LHCN-M2 (cell line): ENCODE data around the gene CHRM2. TPM values are rescaled to one million over a fixed set of nuclear protein-coding genes. Genes with fewer than 3 reads are reported as not detected.

Experiments used
- DNase-seq: peaks from one replicate; pipeline ENCODE4 v3.0.0-alpha.2; 2012; ENCODE audit warnings: low read depth
- total RNA-seq: library from RNA; depleted of rRNA; stranded (reverse); fragments of >200 nt; gene quantifications from 2 replicates; pipeline ENCODE4 v1.2.3, GENCODE V29; 2014

The CHRM2 gene
- total RNA-seq, 1 experiment from 2014 or later, result 0.06 TPM

GRCh38 chr7:136894789-136895188 lies 26.3 kb downstream of the CHRM2 start:
- no peak for DNase-seq

GRCh38 chr7:136897676-136898075 lies 29.2 kb downstream of the CHRM2 start:
- no peak for DNase-seq

- DNase-seq, result peak; percentile 14
Measured at GRCh38 chr7:136900005-136900404, 31.6 kb downstream of the CHRM2 start.

- no peak for DNase-seq
Measured at GRCh38 chr7:136910771-136911170, 42.3 kb downstream of the CHRM2 start.

- peak; percentile 17 for DNase-seq
Measured at GRCh38 chr7:136911344-136911743, 42.9 kb downstream of the CHRM2 start.

GRCh38 chr7:136912339-136912738 lies 43.9 kb downstream of the CHRM2 start:
- no peak for DNase-seq

GRCh38 chr7:136914016-136914415 lies 45.6 kb downstream of the CHRM2 start:
- DNase-seq, result no peak

- DNase-seq, result no peak
Measured at GRCh38 chr7:136919820-136920219, 51.4 kb downstream of the CHRM2 start.

- DNase-seq, result peak; percentile 86
Measured at GRCh38 chr7:136923111-136923667, 54.7 kb downstream of the CHRM2 start.

- DNase-seq, result no peak
Measured at GRCh38 chr7:136925044-136925443, 56.6 kb downstream of the CHRM2 start.

GRCh38 chr7:136925556-136925955 lies 57.1 kb downstream of the CHRM2 start:
- DNase-seq, result no peak

GRCh38 chr7:136931169-136931867 lies 62.9 kb downstream of the CHRM2 start:
- no peak for DNase-seq

GRCh38 chr7:136937436-136937835 lies 69.0 kb downstream of the CHRM2 start:
- DNase-seq, result no peak

GRCh38 chr7:136938476-136938875 lies 70.0 kb downstream of the CHRM2 start:
- DNase-seq, result no peak

GRCh38 chr7:136940122-136940521 lies 71.7 kb downstream of the CHRM2 start:
- DNase-seq, result no peak

GRCh38 chr7:136940917-136941316 lies 72.5 kb downstream of the CHRM2 start:
- no peak for DNase-seq

- no peak for DNase-seq
Measured at GRCh38 chr7:136941816-136942215, 73.4 kb downstream of the CHRM2 start.

GRCh38 chr7:136942401-136942800 lies 73.9 kb downstream of the CHRM2 start:
- DNase-seq, result no peak

- DNase-seq, result no peak
Measured at GRCh38 chr7:136942994-136943393, 74.5 kb downstream of the CHRM2 start.

- no peak for DNase-seq
Measured at GRCh38 chr7:136947347-136947746, 78.9 kb downstream of the CHRM2 start.

- no peak for DNase-seq
Measured at GRCh38 chr7:136950331-136950730, 81.9 kb downstream of the CHRM2 start.

GRCh38 chr7:136953386-136953785 lies 84.9 kb downstream of the CHRM2 start:
- DNase-seq, result peak; percentile 74

- peak; percentile 83 for DNase-seq
Measured at GRCh38 chr7:136956232-136956631, 87.8 kb downstream of the CHRM2 start.

GRCh38 chr7:136956671-136957070 lies 88.2 kb downstream of the CHRM2 start:
- no peak for DNase-seq
